Measurements from ENCODE around the gene FRS2.

The FRS2 gene

DNA sequence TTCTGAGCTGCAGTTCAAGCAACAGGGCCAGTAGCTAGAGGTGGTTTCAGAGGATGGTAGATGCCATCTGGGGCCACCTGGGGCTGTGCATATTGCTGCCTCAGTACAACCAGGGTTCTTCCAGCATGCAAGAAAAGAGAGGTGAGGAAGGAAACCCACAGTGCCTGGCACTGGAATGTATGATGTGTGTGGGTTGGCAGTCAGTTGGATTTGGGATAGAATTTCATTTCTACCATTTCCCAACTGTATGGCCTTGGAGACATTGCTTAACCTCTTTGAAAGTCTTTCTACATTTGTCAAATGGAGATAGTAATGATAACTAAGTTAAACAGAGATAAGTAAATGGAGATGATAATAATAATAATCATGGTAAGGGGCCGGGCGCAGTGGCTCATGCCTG is 150.7 kb downstream of the FRS2 start:
- no peak for DNase-seq

DNA sequence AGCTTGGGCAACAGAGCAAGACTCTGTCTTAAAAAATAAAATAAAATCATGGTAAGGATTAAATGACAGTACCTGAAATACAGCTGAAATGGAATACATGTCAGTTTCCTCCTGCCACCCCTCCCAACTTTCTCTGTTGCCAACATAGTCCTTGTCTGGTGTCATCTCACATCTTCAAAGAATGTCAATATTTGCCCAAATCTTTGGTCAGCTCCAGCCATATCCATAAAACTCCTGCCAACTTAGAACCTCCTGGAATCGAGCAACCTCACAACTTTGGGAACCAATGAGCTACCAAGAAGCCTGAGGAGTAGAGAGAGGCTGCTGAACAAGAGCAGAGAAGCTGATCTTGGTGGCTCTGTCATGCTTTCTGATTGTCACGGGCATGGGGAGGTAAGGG is 151.4 kb downstream of the FRS2 start:
- DNase-seq = no peak

DNA sequence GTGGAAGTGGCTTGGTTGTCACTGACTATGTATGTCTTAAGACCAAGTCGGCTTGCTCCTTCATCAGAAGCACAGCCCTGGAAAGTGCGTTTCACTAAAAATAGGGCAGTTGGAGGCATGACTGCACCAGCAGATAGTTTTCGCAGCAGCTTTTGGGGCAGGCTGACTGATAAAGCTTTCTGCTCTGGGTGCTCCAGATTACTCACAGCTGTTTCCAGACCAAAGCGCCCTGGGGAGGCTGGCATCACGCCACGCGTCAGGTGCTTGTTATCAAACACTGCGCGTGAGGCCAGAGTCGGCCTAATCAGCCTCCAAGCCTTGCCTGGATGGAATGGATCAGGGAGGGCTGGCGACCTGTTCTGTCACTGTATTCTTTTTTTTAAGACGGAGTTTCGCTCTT is 153.8 kb downstream of the FRS2 start:
- peak in 1 of 56 donors; percentile 4 for DNase-seq

DNA sequence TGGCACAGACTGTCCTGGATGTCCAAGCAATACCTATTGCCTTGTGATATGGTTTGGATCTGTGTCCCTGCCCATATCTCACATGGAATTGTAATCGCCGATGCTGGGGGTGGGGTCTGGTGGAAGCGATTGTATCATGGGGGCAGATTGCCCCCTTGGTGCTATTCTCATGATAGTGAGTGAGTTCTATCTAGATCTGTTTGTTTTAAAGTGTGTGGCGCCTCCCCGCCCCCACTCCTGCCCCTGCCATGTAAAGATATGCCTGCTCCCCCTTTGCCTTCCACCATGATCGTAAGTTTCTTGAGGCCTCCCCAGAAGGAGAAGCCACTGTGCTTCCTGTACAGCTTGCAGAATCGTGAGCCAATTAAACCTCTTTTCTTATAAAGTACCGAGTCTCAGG is 157.3 kb downstream of the FRS2 start:
- DNase-seq = no peak

Measured in amygdala (tissue), 56 donors.